ENCODE results near the gene SLC25A25. TPM values are rescaled to one million over a fixed set of nuclear protein-coding genes. Genes with fewer than 3 reads are reported as not detected.
"Not testable (repeated sequence)": the region's sequence is repeated elsewhere in the genome, so short reads cannot be mapped to it uniquely, and the experiment has no call there.

The SLC25A25 gene
- polyA plus RNA-seq (2012; ENCODE audit: low read depth, missing spikeins) = 5.1 TPM

DNA sequence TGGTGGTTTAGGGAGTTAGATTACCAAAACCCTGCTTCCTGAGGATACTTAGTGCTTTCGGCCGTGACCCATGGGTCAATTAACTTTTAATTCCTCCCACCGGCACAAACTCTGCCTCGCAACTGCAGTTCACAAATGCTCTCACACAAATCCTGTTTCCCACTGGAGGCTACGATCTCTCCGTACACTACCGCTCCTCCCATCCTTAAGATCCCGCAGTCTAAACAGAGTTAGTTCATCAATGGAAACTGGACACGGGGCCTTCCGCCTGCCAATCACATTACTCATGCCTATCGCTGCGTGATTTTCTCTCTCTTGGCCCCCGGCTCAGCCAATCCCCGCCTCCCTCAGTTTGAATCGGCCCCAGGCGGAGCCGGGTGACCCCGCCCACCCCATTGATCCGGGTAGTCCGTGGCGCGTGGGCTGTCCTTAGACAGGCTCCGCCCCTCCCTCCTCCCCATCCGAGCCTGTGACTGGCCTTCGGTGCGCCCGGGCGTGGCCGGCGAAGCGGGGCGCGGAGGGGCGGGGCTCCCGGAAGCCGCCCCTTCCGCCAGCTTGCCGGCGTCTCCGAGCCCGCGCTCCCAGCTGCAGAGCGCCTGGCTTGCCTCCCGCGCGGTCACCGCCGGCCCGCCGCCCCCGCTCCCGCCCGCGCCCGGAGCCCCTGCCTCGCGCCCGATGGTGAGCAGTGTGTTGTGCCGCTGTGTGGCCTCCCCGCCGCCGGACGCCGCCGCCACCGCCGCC is at the start of gene SLC25A25:
SLC25A25 (plus strand) TSS at position 588 of the 741 bp plus-strand sequence; CDS start at position 676, 88 bp downstream.
- peak; percentile 89 for TF ChIP-seq PAX5 (IDR thresholded peaks at IDR 0.05; ENCODE audit: insufficient read depth, low read length, severe bottlenecking)
- 0 out of 2 replicates have a peak, but pooled peaks have one; percentile 28 for TF ChIP-seq POLR2A (IDR thresholded peaks at IDR 0.05; ENCODE audit: low read depth, low read length)
- no peak for TF ChIP-seq SPI1 (IDR thresholded peaks at IDR 0.05; ENCODE audit: low read depth, low read length)
- FAIRE-seq (peak; percentile 97), DNase-seq (ENCODE audit: insufficient read length, low spot score) (peak; percentile 90)

DNA sequence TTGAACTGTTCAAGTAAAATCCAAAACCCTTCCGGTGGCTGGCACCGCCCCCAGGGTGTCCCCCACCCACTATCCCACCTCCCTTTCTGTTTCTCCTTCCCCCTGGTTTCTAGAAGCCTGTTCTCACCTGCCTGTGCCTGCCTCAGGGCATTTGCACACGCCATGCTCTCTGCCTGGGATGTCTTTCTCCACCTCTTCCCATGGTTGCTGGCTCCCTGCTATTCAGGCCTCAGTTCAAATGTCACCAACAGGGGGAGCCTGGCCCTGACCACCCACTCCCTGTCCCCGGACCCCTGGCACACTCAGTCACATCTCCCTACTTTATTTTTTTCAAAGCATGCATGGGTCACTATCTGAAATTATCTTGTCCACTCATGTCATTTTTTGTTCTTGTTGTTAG is 47.3 kb upstream of the SLC25A25 start:
- TF ChIP-seq POLR2A (IDR thresholded peaks at IDR 0.05; ENCODE audit: low read depth, low read length) (no peak), TAF1 (IDR thresholded peaks at IDR 0.05; ENCODE audit: low read depth, low read length) (no peak), SPI1 (IDR thresholded peaks at IDR 0.05; ENCODE audit: low read depth, low read length) (no peak), POLR2AphosphoS5 (IDR thresholded peaks at IDR 0.05; ENCODE audit: low read depth, low read length) (no peak)
- DNase-seq (ENCODE audit: insufficient read length, low spot score) (no peak), FAIRE-seq (no peak)

DNA sequence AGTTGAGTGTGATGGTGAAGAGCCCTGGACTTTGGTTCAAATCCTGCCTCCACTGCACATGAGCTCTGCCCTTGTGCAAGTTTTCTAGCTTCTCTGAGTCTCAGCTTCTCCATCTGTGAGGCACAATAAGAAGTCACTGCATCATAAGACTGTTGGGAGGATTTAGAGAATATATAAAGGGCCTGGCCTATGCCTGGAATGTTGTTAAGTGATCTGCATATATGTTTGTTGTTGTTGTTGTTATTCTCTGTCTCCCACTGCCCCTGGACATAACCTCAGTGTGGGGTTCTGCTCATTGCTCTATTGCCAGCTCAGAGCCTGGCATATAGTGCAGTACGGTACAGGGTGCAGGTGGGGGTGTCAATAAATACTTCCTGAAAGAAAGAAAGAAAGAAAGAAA is 46.9 kb upstream of the SLC25A25 start:
- TF ChIP-seq SPI1 (IDR thresholded peaks at IDR 0.05; ENCODE audit: low read depth, low read length) = no peak
- no peak for TF ChIP-seq POLR2AphosphoS5 (IDR thresholded peaks at IDR 0.05; ENCODE audit: low read depth, low read length)
- DNase-seq (ENCODE audit: insufficient read length, low spot score) (no peak), FAIRE-seq (no peak)

DNA sequence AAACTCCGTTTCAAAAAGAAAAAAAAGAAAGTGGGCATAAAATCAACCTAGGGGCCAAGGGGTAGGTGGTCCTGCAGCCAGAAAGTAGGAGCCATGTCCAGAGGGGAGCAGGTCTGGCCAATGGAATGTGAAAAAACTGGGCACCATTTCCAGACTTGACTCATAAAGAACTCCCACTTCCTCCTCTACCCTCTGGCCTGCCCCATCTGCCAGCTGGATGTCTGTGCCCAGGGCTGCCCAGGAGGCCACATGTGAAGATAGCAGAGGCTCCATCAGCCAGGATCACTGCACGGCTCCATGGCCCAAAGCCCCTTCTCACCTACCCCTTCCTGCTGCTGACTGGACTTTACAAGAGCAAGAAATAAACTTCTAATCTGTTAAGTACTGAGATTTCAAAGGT is 45.1 kb upstream of the SLC25A25 start:
- TF ChIP-seq SPI1 (IDR thresholded peaks at IDR 0.05; ENCODE audit: low read depth, low read length) (peak; percentile 62), POLR2AphosphoS5 (IDR thresholded peaks at IDR 0.05; ENCODE audit: low read depth, low read length) (no peak)
- no peak for FAIRE-seq
- DNase-seq (ENCODE audit: insufficient read length, low spot score) = no peak

DNA sequence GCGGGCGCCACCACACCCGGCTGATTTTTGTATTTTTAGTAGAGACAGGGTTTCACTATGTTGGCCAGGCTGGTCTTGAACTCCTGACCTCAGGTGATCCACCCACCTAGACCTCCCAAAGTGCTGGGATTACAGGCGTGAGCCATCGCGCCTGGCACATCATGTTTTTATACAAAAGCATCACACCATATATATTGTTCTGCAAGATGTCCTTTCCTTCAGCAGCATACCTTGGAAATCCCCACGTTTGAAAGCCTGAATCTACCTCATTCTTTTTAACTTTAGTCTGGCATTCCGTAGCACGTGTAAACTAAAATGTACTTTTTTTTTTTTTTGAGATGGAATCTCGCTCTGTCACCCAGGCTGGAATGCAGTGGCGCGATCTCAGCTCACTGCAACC is 44.4 kb upstream of the SLC25A25 start:
- FAIRE-seq; DNase-seq (ENCODE audit: insufficient read length, low spot score): not testable (repeated sequence)

DNA sequence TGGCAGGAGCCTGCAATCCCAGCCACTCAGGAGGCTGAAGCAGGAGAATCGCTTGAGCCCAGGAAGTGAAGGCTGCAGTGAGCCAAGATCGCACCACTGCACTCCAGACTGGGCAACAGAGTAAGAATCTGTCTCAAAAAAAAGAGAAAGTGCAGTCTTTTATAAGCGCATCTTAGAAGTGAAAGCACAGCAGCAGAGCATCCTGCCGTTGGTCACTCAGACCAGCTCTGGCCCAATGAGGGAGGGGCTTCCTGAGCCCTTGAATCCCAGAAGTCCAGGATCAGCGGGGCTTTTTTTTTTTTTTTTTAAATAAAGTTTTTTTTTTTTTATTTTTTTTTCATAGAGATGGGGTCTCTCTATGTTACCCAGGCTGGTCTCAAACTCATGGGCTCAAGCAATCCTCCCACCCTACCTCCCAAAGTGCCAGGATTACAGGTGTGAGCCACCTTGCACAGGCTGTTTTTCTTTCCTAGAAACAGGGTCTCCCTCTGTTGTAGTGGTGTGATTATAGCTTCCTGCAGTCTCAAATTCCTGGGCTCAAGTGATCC is 43.2 kb upstream of the SLC25A25 start:
- DNase-seq (ENCODE audit: insufficient read length, low spot score) = no peak
- no peak for TF ChIP-seq POLR2A (IDR thresholded peaks at IDR 0.05; ENCODE audit: low read depth, low read length)
- no peak for TF ChIP-seq PAX5 (IDR thresholded peaks at IDR 0.05; ENCODE audit: insufficient read depth, low read length, severe bottlenecking)
- TF ChIP-seq SPI1 (IDR thresholded peaks at IDR 0.05; ENCODE audit: low read depth, low read length) = no peak
- no peak for TF ChIP-seq POU2F2 (IDR thresholded peaks at IDR 0.05; ENCODE audit: low read depth, low read length)
- TF ChIP-seq TAF1 (IDR thresholded peaks at IDR 0.05; ENCODE audit: low read depth, low read length) = no peak
- TF ChIP-seq POLR2AphosphoS5 (IDR thresholded peaks at IDR 0.05; ENCODE audit: low read depth, low read length) = no peak
- no peak for FAIRE-seq

DNA sequence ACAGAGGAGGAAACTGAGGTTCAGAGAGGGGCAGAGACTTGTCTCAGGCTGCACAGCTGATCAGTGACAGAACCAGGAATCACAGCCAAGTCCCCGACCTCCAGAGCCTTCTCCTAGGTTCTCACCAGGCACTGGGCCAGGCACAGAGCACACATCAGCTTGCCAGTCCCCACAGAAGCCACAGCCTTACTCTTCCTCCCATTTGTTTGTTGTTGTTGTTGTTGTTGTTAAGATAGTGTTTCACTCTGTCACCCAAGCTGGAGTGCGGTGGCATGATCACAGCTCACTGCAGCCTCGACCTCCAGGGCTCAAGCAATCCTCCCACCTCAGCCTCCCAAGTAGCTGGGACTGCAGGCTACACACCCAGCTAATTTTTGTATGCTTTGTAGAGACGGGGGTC is 42.3 kb upstream of the SLC25A25 start:
- TF ChIP-seq SPI1 (IDR thresholded peaks at IDR 0.05; ENCODE audit: low read depth, low read length) (no peak), POLR2A (IDR thresholded peaks at IDR 0.05; ENCODE audit: low read depth, low read length) (no peak), POLR2AphosphoS5 (IDR thresholded peaks at IDR 0.05; ENCODE audit: low read depth, low read length) (no peak), PAX5 (IDR thresholded peaks at IDR 0.05; ENCODE audit: insufficient read depth, low read length, severe bottlenecking) (no peak), POU2F2 (IDR thresholded peaks at IDR 0.05; ENCODE audit: low read depth, low read length) (no peak), TAF1 (IDR thresholded peaks at IDR 0.05; ENCODE audit: low read depth, low read length) (no peak)
- DNase-seq (ENCODE audit: insufficient read length, low spot score) (no peak), FAIRE-seq (peak; percentile 33)

DNA sequence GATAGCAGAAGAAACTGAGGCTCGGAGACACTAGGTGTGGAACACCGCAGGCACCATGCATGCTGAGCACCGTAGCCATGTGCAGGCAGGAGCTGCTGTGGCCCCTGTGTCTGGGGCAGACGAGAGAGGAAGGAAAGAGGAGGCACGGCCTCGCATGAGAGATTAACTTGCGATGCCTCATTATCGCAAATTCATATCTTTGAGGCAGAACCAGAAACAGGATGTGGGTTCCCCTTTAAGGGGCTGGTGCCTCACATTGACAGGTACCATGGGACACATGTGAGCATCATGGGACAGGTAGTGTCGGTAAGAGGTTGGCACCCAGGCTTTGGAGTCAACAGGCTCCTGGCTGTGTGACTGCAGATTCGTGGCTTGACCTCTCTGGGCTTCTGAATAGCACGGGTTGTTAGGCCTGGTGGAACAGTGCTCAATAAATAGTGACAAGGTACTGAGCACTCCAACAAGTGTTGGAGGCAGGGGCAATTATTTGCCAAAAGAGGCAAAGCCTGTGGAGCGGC is 41.7 kb upstream of the SLC25A25 start:
- FAIRE-seq (peak; percentile 93), DNase-seq (ENCODE audit: insufficient read length, low spot score) (peak; percentile 57)
- TF ChIP-seq SPI1 (IDR thresholded peaks at IDR 0.05; ENCODE audit: low read depth, low read length) (peak; percentile 60), PAX5 (IDR thresholded peaks at IDR 0.05; ENCODE audit: insufficient read depth, low read length, severe bottlenecking) (no peak)

DNA sequence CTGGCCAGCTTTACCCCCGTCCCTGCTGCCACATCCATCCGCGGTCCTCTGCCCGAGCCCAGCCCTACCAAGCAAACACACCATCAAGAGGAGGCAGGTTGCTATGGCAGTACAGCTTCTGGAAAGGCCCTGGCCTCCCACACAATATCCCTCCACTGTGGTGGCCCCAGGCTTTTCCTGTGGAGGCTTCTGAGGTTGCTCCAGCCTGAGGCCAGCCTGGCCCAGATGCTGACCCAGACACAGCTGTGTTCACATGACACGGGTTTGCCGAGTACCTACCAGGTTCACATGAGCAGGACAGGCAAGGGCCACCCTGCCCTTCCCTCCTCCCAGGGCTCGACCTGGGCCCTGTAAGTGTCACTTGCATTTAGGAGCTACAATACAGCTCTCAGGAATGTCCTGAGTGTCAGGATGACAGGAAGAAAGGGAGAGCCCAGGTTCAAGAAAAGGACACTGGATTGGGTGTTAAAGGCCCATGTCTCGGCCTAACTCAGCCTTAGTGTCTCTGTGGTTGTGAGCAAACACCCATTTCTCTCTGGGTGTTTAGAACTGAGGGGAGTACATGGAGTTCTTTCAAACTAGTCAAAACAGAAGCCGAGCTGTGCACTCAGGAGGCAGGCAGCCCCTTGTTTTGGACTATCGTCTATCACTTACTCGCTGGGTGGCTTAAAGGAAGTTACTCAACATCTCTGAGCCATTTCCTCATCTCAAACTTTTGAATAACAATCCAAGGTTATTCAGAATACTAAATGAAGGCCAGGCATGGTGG is 41.1 kb upstream of the SLC25A25 start:
- DNase-seq (ENCODE audit: insufficient read length, low spot score) (no peak), FAIRE-seq (no peak)

DNA sequence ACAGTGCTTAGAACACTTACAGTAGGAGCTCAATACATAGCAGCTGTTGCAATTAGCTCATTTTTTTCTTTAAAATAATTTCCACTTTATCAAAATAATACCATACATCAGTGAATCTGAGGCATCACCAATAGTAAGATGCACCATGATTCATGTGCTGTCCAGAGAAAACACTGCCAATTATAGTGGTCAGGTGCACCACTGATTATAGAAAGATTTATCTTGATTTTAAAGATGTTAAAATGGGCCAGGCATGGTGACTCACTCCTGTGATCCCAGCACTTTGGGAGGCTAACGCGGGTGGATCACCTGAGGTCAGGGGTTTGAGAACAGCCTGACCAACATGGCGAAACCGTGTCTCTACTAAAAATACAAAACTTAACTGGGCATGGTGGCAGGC is 40.3 kb upstream of the SLC25A25 start:
- TF ChIP-seq POLR2A (IDR thresholded peaks at IDR 0.05; ENCODE audit: low read depth, low read length) (no peak), POLR2AphosphoS5 (IDR thresholded peaks at IDR 0.05; ENCODE audit: low read depth, low read length) (no peak), POU2F2 (IDR thresholded peaks at IDR 0.05; ENCODE audit: low read depth, low read length) (no peak), TAF1 (IDR thresholded peaks at IDR 0.05; ENCODE audit: low read depth, low read length) (no peak)
- no peak for FAIRE-seq
- no peak for DNase-seq (ENCODE audit: insufficient read length, low spot score)

More for the DNA sequence above, 41.1 kb upstream of the SLC25A25 start:
- TF ChIP-seq POLR2AphosphoS5 (IDR thresholded peaks at IDR 0.05; ENCODE audit: low read depth, low read length) (no peak), TAF1 (IDR thresholded peaks at IDR 0.05; ENCODE audit: low read depth, low read length) (no peak), POLR2A (IDR thresholded peaks at IDR 0.05; ENCODE audit: low read depth, low read length) (no peak), SPI1 (IDR thresholded peaks at IDR 0.05; ENCODE audit: low read depth, low read length) (no peak)

Data from GM12891 (cell line).